Fibroblast of skin of left quadriceps (primary cell): Measurements from ENCODE around the gene JMJD1C.
"Not testable (repeated sequence)": the region's sequence is repeated elsewhere in the genome, so short reads cannot be mapped to it uniquely, and the experiment has no call there.

Source experiments
- DNase-seq, 2 experiments: peaks; one replicate each; pipeline ENCODE4 v3.0.0-alpha.2; 2013; ENCODE audit warnings: low read depth in 2 of 2

Gene JMJD1C

DNA sequence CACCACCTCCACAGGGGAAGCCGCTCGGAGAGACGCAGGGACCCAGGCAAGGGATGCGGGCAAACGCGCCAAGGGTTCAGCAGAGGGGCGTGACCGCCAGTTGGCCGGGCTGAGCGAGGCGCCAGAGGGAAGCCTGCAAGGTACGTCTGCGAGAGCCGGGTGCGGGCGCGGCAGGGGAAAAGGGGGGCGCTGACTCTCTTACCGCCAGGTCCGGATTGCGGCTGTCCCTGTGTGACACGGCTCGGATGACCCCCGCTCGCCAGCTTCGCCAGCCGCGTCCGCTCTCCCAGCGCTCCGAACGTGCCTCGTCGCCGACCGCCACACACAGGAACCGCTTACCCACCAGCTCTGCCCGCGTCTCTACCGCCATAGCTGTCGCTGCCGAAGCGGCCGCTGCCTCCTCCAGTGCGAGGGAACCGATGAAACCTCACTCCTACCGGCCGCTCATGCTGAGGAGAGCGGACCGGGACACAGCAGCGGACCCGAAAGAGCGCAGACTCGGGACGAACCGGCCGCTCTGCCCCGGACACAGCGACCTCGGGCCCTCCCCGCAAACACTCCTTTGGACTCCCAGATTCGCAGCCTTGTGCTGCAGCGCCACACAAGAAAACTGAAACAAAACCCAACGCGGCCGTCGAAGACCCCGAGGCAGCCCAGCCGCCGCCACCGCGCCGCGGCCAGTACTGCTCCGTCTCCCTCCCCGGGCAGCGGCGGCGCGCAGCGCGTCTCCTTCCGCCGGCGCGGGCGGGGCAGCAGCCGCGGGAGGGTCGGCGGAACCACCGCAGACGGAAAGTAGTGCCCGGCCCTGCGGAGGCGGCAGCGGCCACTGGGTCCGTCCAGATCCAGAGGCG lies at the start of gene JMJD1C:
TSS of gene JMJD1C (minus strand) at position 685 of the 851 bp plus-strand sequence. CDS start at position 370, 315 bp downstream.
- DNase-seq, result peak; percentile 66 to 67

DNA sequence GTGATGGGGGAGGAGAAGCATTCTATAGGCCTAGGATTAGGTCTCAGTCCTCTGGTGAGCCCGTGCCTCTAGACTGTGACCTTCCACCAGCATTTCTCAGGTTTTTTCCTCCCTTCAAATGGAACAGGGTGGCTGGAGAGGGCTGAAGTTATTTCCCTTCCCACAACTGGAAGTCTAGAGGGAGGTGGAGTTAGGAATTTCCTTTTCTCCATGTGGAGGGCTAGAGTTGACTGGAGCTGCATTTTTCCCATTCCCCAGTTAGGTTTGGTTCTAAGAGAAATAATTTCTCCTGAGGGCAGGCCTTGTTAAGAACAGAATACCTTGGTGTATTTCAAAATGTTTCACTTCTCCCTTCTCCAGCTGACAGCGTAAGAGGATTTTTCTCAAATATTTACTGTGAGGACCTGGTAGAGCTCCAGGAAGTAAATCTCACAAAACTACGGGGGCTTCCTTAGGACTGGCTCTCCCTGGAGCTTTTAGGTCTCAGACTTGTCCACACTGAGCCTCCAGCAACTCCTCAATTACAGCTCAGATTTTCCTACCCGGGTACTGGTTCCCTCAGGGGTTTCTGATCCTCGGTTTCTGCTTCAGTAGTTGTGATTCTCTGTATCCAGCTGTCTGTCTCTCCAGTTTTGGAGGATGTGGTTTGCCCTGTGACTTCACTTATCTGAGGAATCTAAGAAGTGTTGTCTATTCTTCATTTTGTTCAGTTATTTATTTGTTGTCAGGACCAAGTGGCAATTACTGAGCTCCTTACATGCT lies 49.4 kb upstream of the JMJD1C start:
- peak in 1 of 2 experiments; percentile 15 for DNase-seq

DNA sequence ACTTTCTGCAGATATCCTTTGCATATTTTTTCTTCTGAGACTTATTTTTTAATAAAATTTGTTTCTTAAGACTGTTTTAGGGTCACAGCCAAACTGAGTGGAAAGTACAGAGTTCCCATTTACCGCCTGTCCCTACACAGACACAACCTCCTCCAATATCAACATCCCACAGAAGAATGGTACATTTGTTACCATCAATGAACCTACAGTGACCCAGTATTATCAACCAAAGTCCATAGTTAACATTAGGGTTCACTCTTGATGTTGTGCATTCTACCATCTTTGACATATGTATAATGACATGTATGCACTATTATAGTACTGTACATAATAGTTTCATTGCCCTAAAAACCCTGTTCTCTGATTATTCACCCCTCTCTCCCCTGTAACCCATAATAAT lies 40.8 kb upstream of the JMJD1C start:
- no peak for DNase-seq

DNA sequence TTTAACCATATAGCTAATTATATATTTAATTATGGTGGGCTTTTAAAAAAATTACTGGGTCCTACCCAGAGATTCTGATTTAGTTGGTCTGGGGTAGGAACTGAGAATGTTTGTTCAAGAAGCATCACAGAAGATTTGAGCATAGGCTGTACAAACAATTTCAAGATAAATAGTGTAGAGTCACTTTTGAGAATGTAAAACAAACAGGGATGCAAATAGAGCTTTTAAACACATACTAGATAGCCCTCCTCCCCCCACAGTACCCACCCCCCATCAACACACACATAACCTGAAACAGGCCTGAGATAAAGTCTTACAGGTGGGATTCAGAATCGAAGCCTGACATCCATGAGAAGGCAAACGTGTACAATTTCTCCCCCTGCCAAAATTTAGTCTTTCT lies 39.8 kb upstream of the JMJD1C start:
- DNase-seq, result no peak

- DNase-seq, result no peak
Observed at GRCh38 chr10:63504145-63504881, 38.5 kb upstream of the JMJD1C start.

DNA sequence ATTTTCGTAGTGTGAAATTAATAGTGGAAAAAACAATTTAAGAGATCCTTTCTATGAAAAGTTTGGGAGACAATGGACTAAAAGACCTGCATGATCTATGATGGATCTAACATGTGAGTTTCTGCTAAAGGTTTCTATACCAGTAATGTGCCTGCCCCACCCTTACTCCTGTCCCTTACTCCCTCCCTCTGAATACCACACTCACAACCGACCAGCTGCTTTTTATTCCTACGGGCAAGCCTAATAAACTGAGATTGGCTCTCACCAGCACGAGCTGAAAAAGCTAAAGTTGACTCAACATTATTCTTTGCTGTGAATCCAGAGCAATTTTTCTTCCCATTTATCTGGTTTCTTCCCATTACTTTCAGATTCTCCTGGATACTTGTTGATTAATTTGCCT lies 37.6 kb upstream of the JMJD1C start:
- DNase-seq, result no peak

- DNase-seq, result no peak
Observed at GRCh38 chr10:63502832-63503231, 37.1 kb upstream of the JMJD1C start.

DNA sequence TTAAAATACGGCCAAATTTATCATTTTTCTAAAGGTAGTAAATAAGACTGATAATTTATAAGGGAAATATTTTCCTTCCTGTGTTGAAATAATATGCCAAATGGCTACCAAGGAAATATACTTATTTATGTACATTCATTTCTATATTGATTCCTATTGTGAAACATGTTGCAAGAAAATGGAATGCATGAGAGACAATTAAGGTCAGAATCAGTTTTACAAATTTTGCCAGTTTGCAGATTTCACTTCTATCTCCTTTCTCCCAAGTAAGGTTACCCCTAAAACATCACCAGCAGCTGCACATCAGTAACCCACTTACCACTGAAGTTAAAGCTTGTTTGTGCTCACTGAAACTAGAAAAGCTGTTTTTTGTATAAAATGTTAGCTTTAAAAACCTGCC lies 36.2 kb upstream of the JMJD1C start:
- DNase-seq, result no peak

DNA sequence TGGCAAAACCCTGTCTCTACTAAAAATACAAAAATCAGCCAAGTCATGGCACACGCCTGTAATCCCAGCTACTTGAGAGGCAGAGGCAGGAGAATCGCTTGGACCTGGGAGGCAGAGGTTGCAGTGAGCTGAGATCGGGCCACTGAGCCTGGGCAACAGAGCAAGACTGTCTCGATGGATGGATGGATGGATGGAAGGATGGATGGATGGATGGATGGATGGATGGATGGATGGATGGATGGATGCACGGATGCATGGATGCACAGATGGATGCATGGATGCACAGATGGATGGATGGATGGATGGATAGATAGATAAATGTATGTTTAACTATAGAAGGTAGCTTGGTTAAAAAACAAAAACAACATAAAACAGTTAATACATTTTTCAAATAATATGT lies 34.8 kb upstream of the JMJD1C start:
- not testable (repeated sequence) for DNase-seq

DNA sequence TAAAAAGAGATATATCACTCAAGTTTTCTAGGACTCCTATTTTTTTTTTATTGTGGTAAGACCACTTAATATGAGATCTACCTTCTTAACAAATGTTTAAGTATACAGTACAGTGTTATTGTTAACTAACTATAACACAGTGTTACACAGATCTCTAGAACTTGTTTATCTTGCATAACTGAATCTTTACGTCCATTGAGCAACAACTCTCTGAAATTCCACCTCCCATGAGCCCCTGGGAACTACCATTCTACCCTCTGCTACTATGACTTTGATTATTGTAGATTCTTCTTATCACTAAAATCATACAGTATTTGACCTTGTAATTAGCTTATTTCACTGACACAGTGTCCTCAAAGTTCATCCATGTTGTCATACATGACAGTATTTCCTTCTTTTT lies 32.9 kb upstream of the JMJD1C start:
- DNase-seq, result no peak

DNA sequence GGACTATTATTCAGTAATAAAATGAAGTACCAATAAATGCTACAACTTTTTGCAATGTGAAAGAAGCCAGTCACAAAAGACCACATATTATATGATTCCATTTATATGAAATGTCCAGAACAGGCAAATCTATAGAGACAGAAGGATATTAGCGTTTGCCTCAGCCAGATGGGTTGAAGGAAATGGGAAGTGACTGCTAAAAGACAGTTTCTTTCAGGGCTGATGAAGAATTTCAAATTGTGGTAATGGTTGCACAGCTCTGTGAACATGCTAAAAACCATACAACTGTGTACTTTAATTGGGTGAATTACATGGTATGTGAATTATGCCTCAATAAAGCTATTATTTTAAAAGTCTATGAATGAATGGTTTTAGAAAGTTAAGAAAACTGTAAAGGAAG lies 31.5 kb upstream of the JMJD1C start:
- DNase-seq, result no peak

- no peak for DNase-seq
Observed at GRCh38 chr10:63496561-63496960, 30.8 kb upstream of the JMJD1C start.

DNA sequence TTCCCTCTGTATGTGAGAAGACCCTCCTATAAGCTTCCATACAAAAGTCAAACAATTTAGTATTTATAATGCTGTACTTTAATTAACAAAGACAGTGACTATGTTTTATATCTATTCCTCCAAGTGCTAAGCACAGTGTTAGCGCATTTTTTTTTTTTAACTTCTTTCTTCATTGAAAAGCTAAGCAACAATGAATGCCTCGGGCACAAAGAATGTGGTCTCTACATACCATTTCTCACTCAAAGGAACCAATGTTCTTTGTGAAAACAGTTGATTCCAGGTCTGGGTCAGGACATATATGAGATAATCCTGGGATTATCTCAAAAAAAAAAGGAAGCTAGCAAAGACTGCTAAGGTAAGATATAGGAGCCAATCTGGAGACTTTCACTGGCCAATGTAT lies 29.2 kb upstream of the JMJD1C start:
- DNase-seq, result no peak

- no peak for DNase-seq
Observed at GRCh38 chr10:63493004-63493403, 27.2 kb upstream of the JMJD1C start.

DNA sequence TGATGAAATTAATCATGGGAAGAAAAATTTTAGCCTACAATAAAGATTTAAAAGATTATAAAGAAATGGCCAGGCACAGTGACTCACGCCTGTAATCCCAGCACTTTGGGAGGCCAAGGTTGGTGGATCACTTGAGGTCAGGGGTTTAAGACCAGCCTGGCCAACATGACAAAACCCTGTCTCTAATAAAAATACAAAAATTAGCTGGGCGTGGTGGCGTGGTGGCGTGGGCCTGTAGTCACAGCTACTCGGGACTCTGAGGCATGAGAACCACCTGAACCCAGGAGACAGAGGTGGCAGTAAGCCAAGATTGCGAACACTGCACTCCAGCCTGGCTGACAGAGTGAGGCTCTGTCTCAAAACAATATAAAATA lies 26.5 kb upstream of the JMJD1C start:
- not testable (repeated sequence) for DNase-seq

DNA sequence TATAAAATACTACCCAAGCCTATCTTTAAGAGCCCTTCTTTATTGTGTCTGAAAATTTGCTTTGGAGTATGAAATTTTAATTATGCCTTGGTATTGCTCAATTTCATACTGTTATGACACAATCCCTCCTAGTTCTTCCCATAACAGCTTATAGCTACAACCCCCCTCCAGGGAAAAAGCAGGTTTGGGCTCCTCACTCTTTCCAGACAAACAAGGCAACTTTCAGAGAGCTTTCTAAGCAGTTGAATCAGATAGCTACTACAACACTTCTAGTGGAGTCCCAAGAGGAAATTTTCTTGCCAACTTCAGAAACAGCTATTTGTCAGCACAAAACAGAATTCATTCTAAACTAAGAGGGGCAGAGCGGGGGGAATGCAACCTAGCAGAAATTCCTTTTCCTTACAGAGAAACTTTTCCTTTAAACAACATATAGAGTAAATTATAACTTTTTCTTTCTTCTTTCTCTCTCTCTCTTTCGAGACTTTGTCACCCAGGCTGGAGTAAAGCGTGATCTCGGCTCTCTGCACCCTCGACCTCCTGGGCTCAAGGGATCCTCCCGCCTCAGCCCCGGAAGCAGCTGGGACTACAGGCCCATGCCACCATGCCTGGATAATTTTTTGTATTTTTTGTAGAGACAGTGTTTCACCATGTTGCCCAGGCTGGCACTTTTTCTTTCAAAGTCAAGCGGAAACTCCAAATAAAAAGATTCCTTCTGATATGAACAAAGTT lies 26.0 kb upstream of the JMJD1C start:
- DNase-seq, result peak; percentile 86 to 87

GRCh38 chr10:63489838-63490237 lies 24.1 kb upstream of the JMJD1C start:
- DNase-seq, result no peak

DNA sequence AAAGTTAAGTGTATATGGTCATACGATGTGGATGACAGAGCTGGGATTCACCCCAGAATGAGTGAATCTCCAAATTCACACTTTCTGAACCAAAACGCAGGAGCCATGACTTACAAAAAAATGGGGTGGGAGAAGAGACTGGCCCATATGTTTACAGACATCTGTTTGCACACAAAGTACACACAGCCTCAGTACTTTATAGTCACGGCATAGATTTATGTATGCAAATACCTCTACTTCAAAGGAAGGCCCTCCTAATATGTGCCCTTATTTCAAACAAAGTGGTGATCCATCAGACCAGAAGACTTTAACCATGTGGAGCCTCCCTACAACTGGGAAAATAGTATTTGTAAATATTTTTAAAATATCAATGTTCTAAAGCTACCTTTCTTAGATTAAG lies 22.2 kb upstream of the JMJD1C start:
- no peak for DNase-seq

- no peak for DNase-seq
Observed at GRCh38 chr10:63483983-63484382, 18.2 kb upstream of the JMJD1C start.

GRCh38 chr10:63481815-63482421 lies 16.1 kb upstream of the JMJD1C start:
- no peak for DNase-seq

DNA sequence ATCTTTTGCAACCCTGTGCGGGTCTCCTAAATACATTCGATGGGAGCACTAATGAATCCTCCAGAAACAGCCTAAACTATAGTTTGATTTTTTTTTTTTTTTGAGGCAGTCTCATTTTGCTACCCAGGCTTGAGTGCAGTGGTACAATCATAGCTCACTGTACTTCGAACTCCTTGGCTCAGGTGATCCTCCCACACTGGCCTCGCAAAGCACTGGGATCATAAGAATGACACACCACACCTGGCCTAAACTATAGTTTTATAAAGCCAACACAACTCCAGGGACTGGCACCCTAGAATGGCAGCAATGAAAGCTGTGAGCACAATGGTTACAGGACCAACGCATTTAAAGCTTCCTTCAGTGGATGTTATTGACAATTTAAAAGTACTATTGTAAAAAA lies 14.5 kb upstream of the JMJD1C start:
- no peak for DNase-seq
